Osteoblast (primary cell): ENCODE data around the gene NUP160. TPM values are rescaled to one million over a fixed set of nuclear protein-coding genes. Genes with fewer than 3 reads are reported as not detected.
"Not testable (repeated sequence)": the region's sequence is repeated elsewhere in the genome, so short reads cannot be mapped to it uniquely, and the experiment has no call there.

ENCODE experiments used
- DNase-seq: peaks from one replicate; pipeline ENCODE4 v3.0.0; 2011; ENCODE audit warnings: low spot score, mixed read lengths; ENCODE audit not compliant: insufficient read length; ENCODE audit errors: missing footprints
- H2AFZ ChIP-seq: 2 replicates; pipeline ENCODE4 v1.6.0; 2011; ENCODE audit warnings: mild to moderate bottlenecking, low read length
- H3K27ac ChIP-seq: 2 replicates; pipeline ENCODE4 v1.5.1; 2011; ENCODE audit warnings: mild to moderate bottlenecking, low read depth, low read length, moderate library complexity
- H3K27me3 ChIP-seq: 2 replicates; pipeline ENCODE4 v1.6.0; 2012; ENCODE audit warnings: mild to moderate bottlenecking, control low read depth, inconsistent platforms, low read length, moderate library complexity; ENCODE audit not compliant: insufficient read depth
- H3K36me3 ChIP-seq: 2 replicates; pipeline ENCODE4 v1.5.1; 2011; ENCODE audit warnings: mild to moderate bottlenecking, low read length, control low read depth, moderate library complexity; ENCODE audit not compliant: insufficient read depth
- H3K4me1 ChIP-seq: 2 replicates; pipeline ENCODE4 v1.5.1; 2011; ENCODE audit warnings: mild to moderate bottlenecking, low read length, control low read depth, moderate library complexity; ENCODE audit not compliant: insufficient read depth
- H3K4me2 ChIP-seq: 2 replicates; pipeline ENCODE4 v1.6.0; 2011; ENCODE audit warnings: mild to moderate bottlenecking, low read length; ENCODE audit not compliant: insufficient read depth
- H3K4me3 ChIP-seq: fragments of 200-600 bp; sonication (generic); 3 replicates; pipeline ENCODE4 v1.5.1; 2012; ENCODE audit warnings: mild to moderate bottlenecking, low read length, inconsistent platforms; ENCODE audit not compliant: insufficient read depth
- H3K79me2 ChIP-seq: 2 replicates; pipeline ENCODE4 v1.6.0; 2012; ENCODE audit warnings: mild to moderate bottlenecking, low read length, control low read depth, inconsistent platforms; ENCODE audit not compliant: insufficient read depth
- H3K9me3 ChIP-seq: 2 replicates; pipeline ENCODE4 v1.5.1; 2011; ENCODE audit warnings: low read depth, low read length, control low read depth
- H4K20me1 ChIP-seq: 2 replicates; pipeline ENCODE4 v1.6.0; 2012; ENCODE audit warnings: mild to moderate bottlenecking, low read length, control low read depth; ENCODE audit not compliant: insufficient read depth
- CTCF ChIP-seq: IDR thresholded peaks from 2 replicates; pipeline ENCODE4 v1.5.1; 2011; ENCODE audit warnings: mild to moderate bottlenecking, low read depth, low read length, moderate library complexity; ENCODE audit errors: extremely low read depth
- total RNA-seq: library from RNA; depleted of rRNA; stranded (reverse); fragments of >200 nt; gene quantifications from 2 replicates; pipeline ENCODE4 v1.2.3, GENCODE V29; 2012

The NUP160 gene
- total RNA-seq, 1 donor, result 27.1 TPM

GRCh38 chr11:47869544-47870393 is 21.6 kb upstream of the NUP160 start:
- H4K20me1 ChIP-seq, result no peaks in the 10 kb centered on the region
- H3K4me2 ChIP-seq, result no peak overlapping the region
- no peak overlapping the region for H3K27ac ChIP-seq
- no peak for TF ChIP-seq CTCF
- H2AFZ ChIP-seq, result peak overlapping the region; percentile 44
- no peaks in the 10 kb centered on the region for H3K36me3 ChIP-seq
- no peaks in the 10 kb centered on the region for H3K27me3 ChIP-seq
- H3K9me3 ChIP-seq, result no peaks in the 10 kb centered on the region
- no peaks in the 10 kb centered on the region for H3K79me2 ChIP-seq
- no peak for DNase-seq
- no peak overlapping the region for H3K4me3 ChIP-seq
- H3K4me1 ChIP-seq, result peaks cover 9% of the 10 kb centered on the region

GRCh38 chr11:47867823-47868222 is 19.7 kb upstream of the NUP160 start:
- DNase-seq, result no peak
- no peak for TF ChIP-seq CTCF
- H2AFZ ChIP-seq, result no peak overlapping the region
- no peaks in the 10 kb centered on the region for H3K36me3 ChIP-seq
- H3K27me3 ChIP-seq, result no peaks in the 10 kb centered on the region
- H3K27ac ChIP-seq, result no peak overlapping the region
- H3K4me1 ChIP-seq, result peaks cover 23% of the 10 kb centered on the region
- H3K4me3 ChIP-seq, result no peak overlapping the region
- H3K79me2 ChIP-seq, result no peaks in the 10 kb centered on the region
- H3K4me2 ChIP-seq, result no peak overlapping the region
- H3K9me3 ChIP-seq, result no peaks in the 10 kb centered on the region
- H4K20me1 ChIP-seq, result no peaks in the 10 kb centered on the region

GRCh38 chr11:47866892-47867291 is 18.7 kb upstream of the NUP160 start:
- peaks cover 32% of the 10 kb centered on the region for H3K4me1 ChIP-seq

GRCh38 chr11:47864901-47865300 is 16.8 kb upstream of the NUP160 start:
- no peak overlapping the region for H3K4me3 ChIP-seq

More at GRCh38 chr11:47866892-47867291, 18.7 kb upstream of the NUP160 start:
- H4K20me1 ChIP-seq, H2AFZ ChIP-seq, H3K4me3 ChIP-seq, H3K27me3 ChIP-seq, H3K27ac ChIP-seq, H3K36me3 ChIP-seq, H3K9me3 ChIP-seq, H3K4me2 ChIP-seq, H3K79me2 ChIP-seq, DNase-seq: not testable (repeated sequence)

More at GRCh38 chr11:47864901-47865300, 16.8 kb upstream of the NUP160 start:
- peak overlapping the region; percentile 48 for H2AFZ ChIP-seq
- H3K4me2 ChIP-seq, result peak overlapping the region; percentile 28
- H4K20me1 ChIP-seq, result no peaks in the 10 kb centered on the region
- H3K36me3 ChIP-seq, result no peaks in the 10 kb centered on the region
- TF ChIP-seq CTCF, result no peak
- H3K79me2 ChIP-seq, result no peaks in the 10 kb centered on the region
- H3K4me1 ChIP-seq, result peaks cover 35% of the 10 kb centered on the region
- no peaks in the 10 kb centered on the region for H3K9me3 ChIP-seq
- no peaks in the 10 kb centered on the region for H3K27me3 ChIP-seq
- peak overlapping the region; percentile 21 for H3K27ac ChIP-seq
- DNase-seq, result no peak
